ENCODE results near the gene CRAT. TPM values are rescaled to one million over a fixed set of nuclear protein-coding genes. Genes with fewer than 3 reads are reported as not detected.

Gene CRAT
- total and polyA plus RNA-seq, 8 donors: 13.0 to 92.2 (median 29.2) TPM

- WGBS, 5 donors: 85 to 95% (median 92%) methylated on average over 3 of the region's 3 CpGs
These were observed 36.5 kb downstream of the CRAT start for GRCh38 chr9:129074106-129074505.

DNA sequence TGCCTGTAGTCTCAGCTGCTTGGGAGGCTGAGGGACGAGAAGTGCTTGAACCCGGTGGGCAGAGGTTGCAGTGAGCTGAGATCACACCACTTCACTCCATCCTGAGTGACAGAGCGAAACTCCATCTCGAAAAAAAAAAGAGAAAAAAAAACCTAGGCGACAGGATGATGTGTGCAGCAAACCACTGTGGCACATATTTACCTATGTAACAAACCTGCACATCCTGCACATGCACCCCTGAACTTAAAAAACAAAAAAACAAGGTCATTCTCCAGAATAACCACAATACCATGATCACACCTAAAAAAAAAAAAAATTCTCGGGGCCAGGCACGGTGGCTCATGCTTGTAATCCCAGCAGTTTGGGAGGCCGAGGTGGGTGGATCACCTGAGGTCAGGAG lies 37.2 kb downstream of the CRAT start:
- Histone ChIP-seq H3K9me3 (no peaks in the 10 kb centered on the region), H3K27ac (no peak overlapping the region), H3K36me3 (peaks cover 2 to 33% (median 32%) of the 10 kb centered on the region in 4 donors), H3K4me3 (no peak overlapping the region), H3K27me3 (no peaks in the 10 kb centered on the region), H3K4me1 (peaks cover 20 to 49% (median 38%) of the 10 kb centered on the region in 4 donors)
- no peak for DNase-seq
- TF ChIP-seq POLR2AphosphoS5 (IDR thresholded peaks at IDR 0.05) (no peak), CTCF (IDR thresholded peaks at IDR 0.05) (no peak), POLR2A (IDR thresholded peaks at IDR 0.05) (no peak), EP300 (IDR thresholded peaks at IDR 0.05) (no peak)
- intact Hi-C loops (cut with DNase I; ENCODE audit: low total_unique reads): no loop called here
- 84 to 93% (median 87%) methylated on average over 8 of the region's 8 CpGs for WGBS, 5 donors

More at GRCh38 chr9:129074106-129074505, 36.5 kb downstream of the CRAT start:
- intact Hi-C loops (cut with DNase I; ENCODE audit: low total_unique reads): no loop called here
- Histone ChIP-seq H3K4me1 (peaks cover 12 to 48% (median 33%) of the 10 kb centered on the region in 4 donors), H3K9me3 (no peaks in the 10 kb centered on the region), H3K27me3 (no peaks in the 10 kb centered on the region), H3K36me3 (peaks cover 0 to 26% (median 25%) of the 10 kb centered on the region in 4 donors), H3K4me3 (no peak overlapping the region), H3K27ac (no peak overlapping the region)
- no peak for DNase-seq
- TF ChIP-seq POLR2A (IDR thresholded peaks at IDR 0.05): no peak
- no peak for TF ChIP-seq EP300 (IDR thresholded peaks at IDR 0.05)
- no peak for TF ChIP-seq POLR2AphosphoS5 (IDR thresholded peaks at IDR 0.05)
- TF ChIP-seq CTCF (IDR thresholded peaks at IDR 0.05): no peak

- intact Hi-C loops (cut with DNase I; ENCODE audit: low total_unique reads): no loop called here
- DNase-seq: no peak
- H3K9me3 ChIP-seq: no peaks in the 10 kb centered on the region
- no peak overlapping the region for H3K27ac ChIP-seq
- H3K27me3 ChIP-seq: no peaks in the 10 kb centered on the region
- 61 to 73% (median 66%) methylated on average over 8 to 9 of the region's 9 CpGs for WGBS, 5 donors
- peaks cover 15 to 46% (median 45%) of the 10 kb centered on the region in 4 donors for H3K36me3 ChIP-seq
- TF ChIP-seq EP300 (IDR thresholded peaks at IDR 0.05): no peak
- TF ChIP-seq POLR2AphosphoS5 (IDR thresholded peaks at IDR 0.05): no peak
- TF ChIP-seq POLR2A (IDR thresholded peaks at IDR 0.05): no peak
- no peak for TF ChIP-seq CTCF (IDR thresholded peaks at IDR 0.05)
- H3K4me3 ChIP-seq: no peak overlapping the region
- peaks cover 20 to 54% (median 43%) of the 10 kb centered on the region in 4 donors for H3K4me1 ChIP-seq
These were observed 38.4 kb downstream of the CRAT start for GRCh38 chr9:129072171-129072570.

- H3K9me3 ChIP-seq: no peaks in the 10 kb centered on the region
- WGBS, 5 donors: 64 to 77% (median 65%) methylated on average over 10 of the region's 10 CpGs
- peaks cover 15 to 51% (median 48%) of the 10 kb centered on the region in 4 donors for H3K36me3 ChIP-seq
- peaks cover 20 to 49% (median 42%) of the 10 kb centered on the region in 4 donors for H3K4me1 ChIP-seq
- H3K4me3 ChIP-seq: no peak overlapping the region
- no peak overlapping the region for H3K27ac ChIP-seq
- DNase-seq: peak; percentile 36 to 55
- intact Hi-C loops (cut with DNase I; ENCODE audit: low total_unique reads): no loop called here
- TF ChIP-seq CTCF (IDR thresholded peaks at IDR 0.05) (no peak), POLR2AphosphoS5 (IDR thresholded peaks at IDR 0.05) (no peak), EP300 (IDR thresholded peaks at IDR 0.05) (no peak), POLR2A (IDR thresholded peaks at IDR 0.05) (no peak)
- H3K27me3 ChIP-seq: no peaks in the 10 kb centered on the region
These were observed 39.0 kb downstream of the CRAT start for GRCh38 chr9:129071526-129072126.

Measured in stomach (tissue), 9 donors.